BE2C (cell line): ENCODE results near the gene CARD19.

Experiments
- DNase-seq: peaks from one replicate; pipeline ENCODE4 v3.0.0-alpha.2; 2020
- H3K27me3 ChIP-seq: fragments of 250-450 bp; sonication (Bioruptor Pico); 2 replicates; pipeline ENCODE4 v1.5.1; 2020; ENCODE audit warnings: mild to moderate bottlenecking
- H3K36me3 ChIP-seq: fragments of 250-450 bp; sonication (Bioruptor Pico); 2 replicates; pipeline ENCODE4 v1.5.1; 2020; ENCODE audit warnings: mild to moderate bottlenecking
- H3K4me1 ChIP-seq: fragments of 250-450 bp; sonication (Bioruptor Pico); 2 replicates; pipeline ENCODE4 v1.5.1; 2020
- H3K4me3 ChIP-seq: 2 replicates; pipeline ENCODE4 v1.5.1; 2011; ENCODE audit warnings: low read depth, low read length
- H3K9me3 ChIP-seq: fragments of 250-450 bp; sonication (Bioruptor Pico); 2 replicates; pipeline ENCODE4 v1.5.1; 2020
- TF ChIP-seq, protein P1 (sequence below): IDR thresholded peaks from 2 replicates; pipeline ENCODE4 v1.5.1; 2012; ENCODE audit warnings: mild to moderate bottlenecking, low read depth, low read length

The CARD19 gene

DNA sequence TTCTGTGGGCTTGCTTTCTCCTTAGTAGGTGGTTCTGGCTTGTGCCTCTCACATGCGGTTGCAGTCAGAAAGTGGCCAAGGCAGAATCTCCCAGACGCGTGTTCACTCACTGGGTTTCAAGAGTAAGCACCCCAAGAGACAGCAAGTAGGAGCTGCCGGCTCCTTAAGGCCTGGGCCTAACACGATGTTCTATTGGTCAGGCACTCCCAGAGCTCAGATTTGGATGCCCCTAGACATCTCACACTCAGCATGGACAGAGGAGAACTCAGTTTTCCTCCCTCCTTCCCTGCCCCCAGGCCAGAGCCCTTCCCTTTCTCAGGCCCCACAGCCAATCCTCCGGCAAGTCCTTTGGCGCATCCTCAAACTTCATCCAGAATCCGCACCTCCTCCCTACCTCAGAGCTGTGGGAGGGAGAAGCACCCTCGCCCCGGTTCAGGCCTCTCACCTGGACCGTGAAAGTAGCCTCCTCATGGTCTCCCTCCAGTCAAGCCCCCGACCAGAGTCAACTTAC, 6.5 kb upstream of the CARD19 start:
- no peaks in the 10 kb centered on the region for H3K36me3 ChIP-seq
- no peaks in the 10 kb centered on the region for H3K9me3 ChIP-seq
- no peak for DNase-seq
- no peaks in the 10 kb centered on the region for H3K27me3 ChIP-seq
- H3K4me1 ChIP-seq, result peaks cover 3% of the 10 kb centered on the region; the same call in 1 of the 2 replicates
- no peak overlapping the region for H3K4me3 ChIP-seq
- TF ChIP-seq, protein P1, sequence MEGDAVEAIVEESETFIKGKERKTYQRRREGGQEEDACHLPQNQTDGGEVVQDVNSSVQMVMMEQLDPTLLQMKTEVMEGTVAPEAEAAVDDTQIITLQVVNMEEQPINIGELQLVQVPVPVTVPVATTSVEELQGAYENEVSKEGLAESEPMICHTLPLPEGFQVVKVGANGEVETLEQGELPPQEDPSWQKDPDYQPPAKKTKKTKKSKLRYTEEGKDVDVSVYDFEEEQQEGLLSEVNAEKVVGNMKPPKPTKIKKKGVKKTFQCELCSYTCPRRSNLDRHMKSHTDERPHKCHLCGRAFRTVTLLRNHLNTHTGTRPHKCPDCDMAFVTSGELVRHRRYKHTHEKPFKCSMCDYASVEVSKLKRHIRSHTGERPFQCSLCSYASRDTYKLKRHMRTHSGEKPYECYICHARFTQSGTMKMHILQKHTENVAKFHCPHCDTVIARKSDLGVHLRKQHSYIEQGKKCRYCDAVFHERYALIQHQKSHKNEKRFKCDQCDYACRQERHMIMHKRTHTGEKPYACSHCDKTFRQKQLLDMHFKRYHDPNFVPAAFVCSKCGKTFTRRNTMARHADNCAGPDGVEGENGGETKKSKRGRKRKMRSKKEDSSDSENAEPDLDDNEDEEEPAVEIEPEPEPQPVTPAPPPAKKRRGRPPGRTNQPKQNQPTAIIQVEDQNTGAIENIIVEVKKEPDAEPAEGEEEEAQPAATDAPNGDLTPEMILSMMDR, result no peak

GRCh38 chr9:93090091-93090655, 5.8 kb upstream of the CARD19 start:
- no peak for DNase-seq
- Histone ChIP-seq H3K27me3 (no peaks in the 10 kb centered on the region), H3K36me3 (no peaks in the 10 kb centered on the region), H3K4me3 (no peak overlapping the region), H3K4me1 (peaks cover 3% of the 10 kb centered on the region; the same call in 1 of the 2 replicates), H3K9me3 (no peaks in the 10 kb centered on the region)
- TF ChIP-seq, protein P1, result no peak

- no peak for DNase-seq
- Histone ChIP-seq H3K27me3 (no peaks in the 10 kb centered on the region), H3K4me1 (peaks cover 3% of the 10 kb centered on the region; the same call in 1 of the 2 replicates), H3K36me3 (no peaks in the 10 kb centered on the region), H3K9me3 (no peaks in the 10 kb centered on the region), H3K4me3 (no peak overlapping the region)
- TF ChIP-seq, protein P1, result no peak
Measured at GRCh38 chr9:93091056-93091452, 5.0 kb upstream of the CARD19 start.

DNA sequence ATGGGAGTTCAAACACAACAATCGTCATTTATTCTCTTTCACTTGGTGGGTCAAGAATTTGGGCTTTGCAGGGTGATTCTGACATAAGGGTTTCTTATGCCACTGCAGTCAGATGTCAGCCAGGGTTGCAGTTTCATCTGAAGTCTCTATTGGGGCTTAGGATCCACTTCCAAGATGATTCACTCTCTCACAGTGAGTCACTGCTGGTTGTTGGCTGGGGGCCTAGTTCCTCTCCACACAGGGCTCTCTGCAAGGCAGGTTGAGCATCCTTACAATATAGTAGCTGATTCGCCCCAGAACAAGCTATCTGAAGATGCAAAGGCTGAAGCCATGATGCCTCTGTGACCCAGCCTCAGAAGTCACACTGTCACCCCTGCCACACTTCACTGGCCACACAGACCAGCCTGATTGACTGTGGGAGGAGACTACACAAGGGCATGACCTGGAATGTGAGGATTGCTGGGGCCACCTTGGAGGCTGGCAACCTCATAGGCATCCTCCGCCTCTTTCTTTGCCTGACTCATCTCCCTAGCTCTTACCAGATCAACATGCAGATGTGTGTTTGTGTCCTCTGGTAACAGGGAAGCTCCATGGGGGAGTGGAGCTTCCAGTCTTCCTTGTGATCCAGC, 4.5 kb upstream of the CARD19 start:
- TF ChIP-seq, protein P1, result no peak
- H3K9me3 ChIP-seq, result no peaks in the 10 kb centered on the region
- H3K4me3 ChIP-seq, result no peak overlapping the region
- H3K27me3 ChIP-seq, result no peaks in the 10 kb centered on the region
- no peaks in the 10 kb centered on the region for H3K36me3 ChIP-seq
- peaks cover 3% of the 10 kb centered on the region; the same call in 1 of the 2 replicates for H3K4me1 ChIP-seq
- DNase-seq, result no peak

- TF ChIP-seq, protein P1, result no peak
- no peak overlapping the region for H3K4me3 ChIP-seq
- no peaks in the 10 kb centered on the region for H3K27me3 ChIP-seq
- DNase-seq, result no peak
- no peaks in the 10 kb centered on the region for H3K36me3 ChIP-seq
- peaks cover 3% of the 10 kb centered on the region; the same call in 1 of the 2 replicates for H3K4me1 ChIP-seq
- no peaks in the 10 kb centered on the region for H3K9me3 ChIP-seq
Measured at GRCh38 chr9:93092251-93092991, 3.6 kb upstream of the CARD19 start.
